CD8-positive, alpha-beta memory T cell (primary cell): Measurements from ENCODE around the gene FBXL19. TPM values are rescaled to one million over a fixed set of nuclear protein-coding genes. Genes with fewer than 3 reads are reported as not detected.

ENCODE experiments used
- CTCF ChIA-PET: fragments of 350-600 bp; sonication (Branson Sonifier 250); formaldehyde crosslinking; loops from one replicate; lab custom pipeline; 2021; ENCODE audit warnings: antibody characterized with exemption; lab: Charles Lee
- POLR2A ChIA-PET: fragments of 350-600 bp; sonication (Branson Sonifier 250); formaldehyde crosslinking; loops from one replicate; lab custom pipeline; 2021; ENCODE audit warnings: antibody characterized with exemption; lab: Charles Lee
- DNase-seq, 5 donors: peaks; one replicate each; pipeline versions ENCODE4 v3.0.0 to v3.0.0-alpha.2; 2020 to 2022; ENCODE audit warnings: mixed read lengths in 1 of 5
- H3K27ac ChIP-seq: one replicate; pipeline ENCODE4 v1.7.0; 2013; ENCODE audit warnings: low read depth, mild to moderate bottlenecking, low read length, moderate library complexity
- H3K27me3 ChIP-seq: 2 replicates; pipeline ENCODE4 v1.7.0; 2013; ENCODE audit warnings: low read length, mild to moderate bottlenecking; ENCODE audit not compliant: insufficient read depth, poor library complexity, severe bottlenecking
- H3K36me3 ChIP-seq: 2 replicates; pipeline ENCODE4 v1.7.0; 2013; ENCODE audit warnings: mild to moderate bottlenecking, low read length, moderate library complexity; ENCODE audit not compliant: insufficient read depth
- H3K4me1 ChIP-seq: 2 replicates; pipeline ENCODE4 v1.7.0; 2013; ENCODE audit warnings: mild to moderate bottlenecking, low read length, moderate library complexity; ENCODE audit not compliant: insufficient read depth
- H3K4me3 ChIP-seq: 2 replicates; pipeline ENCODE4 v1.7.0; 2013; ENCODE audit warnings: mild to moderate bottlenecking, low read length
- H3K9me3 ChIP-seq: 2 replicates; pipeline ENCODE4 v1.7.0; 2013; ENCODE audit warnings: mild to moderate bottlenecking, low read length
- H3K27ac Mint-ChIP-seq, 8 donors: one replicate each; pipeline ENCODE4 v1.8.0; 2020 to 2021; ENCODE audit warnings: mixed read lengths in 8 of 8, mild to moderate bottlenecking in 6 of 8, inconsistent platforms in 3 of 8, moderate library complexity in 3 of 8
- H3K27me3 Mint-ChIP-seq, 2 donors: one replicate each; pipeline ENCODE4 v1.8.0; 2020 to 2021; ENCODE audit warnings: mixed read lengths in 2 of 2, mild to moderate bottlenecking in 1 of 2, moderate library complexity in 1 of 2
- H3K36me3 Mint-ChIP-seq, 3 donors: one replicate each; pipeline ENCODE4 v1.8.0; 2020 to 2021; ENCODE audit warnings: mixed read lengths in 3 of 3, inconsistent platforms in 1 of 3, mild to moderate bottlenecking in 1 of 3
- H3K4me1 Mint-ChIP-seq, 3 donors: one replicate each; pipeline ENCODE4 v1.8.0; 2020 to 2021; ENCODE audit warnings: mixed read lengths in 3 of 3, inconsistent platforms in 1 of 3, mild to moderate bottlenecking in 1 of 3
- H3K4me3 Mint-ChIP-seq, 7 donors: one replicate each; pipeline ENCODE4 v1.8.0; 2020 to 2021; ENCODE audit warnings: mixed read lengths in 7 of 7, mild to moderate bottlenecking in 6 of 7, moderate library complexity in 4 of 7, inconsistent platforms in 2 of 7
- H3K9me3 Mint-ChIP-seq, 5 donors: one replicate each; pipeline ENCODE4 v1.8.0; 2020 to 2022; ENCODE audit warnings: mixed read lengths in 5 of 5, mild to moderate bottlenecking in 3 of 5, moderate library complexity in 2 of 5, inconsistent platforms in 1 of 5
- polyA plus RNA-seq: library from polyadenylated mRNA; unstranded; fragments of 300-500 nt; fragmentation: Illumina TruSeq; gene quantifications from one replicate; pipeline ENCODE4 v1.2.3, GENCODE V29; 2021
- total RNA-seq, 2 experiments: library from RNA; stranded (reverse); gene quantifications; one replicate each; pipeline ENCODE4 v1.2.3, GENCODE V29; 2021

Gene FBXL19
- total and polyA plus RNA-seq, 3 experiments from 2014 or later, result 0.25 to 29.2 (median 28.7) TPM

DNA sequence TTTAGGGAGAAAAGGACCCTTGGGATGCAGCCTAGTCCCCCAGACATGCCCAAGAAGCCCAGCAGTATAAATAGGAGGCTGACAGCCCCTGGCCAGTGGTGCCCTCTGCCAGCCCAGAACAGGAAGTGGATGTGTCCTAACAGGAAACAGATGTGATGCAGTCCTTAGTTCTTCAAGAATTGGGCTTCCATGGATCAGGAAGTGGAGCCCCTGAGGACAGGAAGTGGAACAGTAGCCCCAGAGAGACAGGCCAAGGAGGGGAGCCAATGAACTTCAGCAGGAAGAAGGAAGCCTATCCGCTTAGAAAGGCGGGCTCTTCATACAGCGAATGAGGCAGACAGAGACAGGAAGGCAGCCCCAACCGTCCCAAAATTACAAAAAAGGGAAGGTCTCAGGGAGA, 19.8 kb upstream of the FBXL19 start:
- Histone ChIP-seq H3K4me1 (peaks cover 45% of the 10 kb centered on the region), H3K27ac (no peak overlapping the region), H3K4me3 (no peak overlapping the region), H3K9me3 (no peaks in the 10 kb centered on the region), H3K27me3 (no peaks in the 10 kb centered on the region), H3K36me3 (no peaks in the 10 kb centered on the region)
- no peak for DNase-seq
- Mint-ChIP-seq H3K4me3 (peak overlapping the region in 5 of 7 donors; percentile 1 to 98 (median 38)), H3K27me3 (no peaks in the 10 kb centered on the region), H3K27ac (peak overlapping the region; percentile 34 to 99 (median 75)), H3K36me3 (peaks cover 0 to 4% (median 4%) of the 10 kb centered on the region in 3 donors), H3K4me1 (peaks cover 37 to 48% (median 37%) of the 10 kb centered on the region in 3 donors), H3K9me3 (peaks cover 0 to 3% (median 0%) of the 10 kb centered on the region in 5 donors)
- ChIA-PET POLR2A (interaction anchor here (0.5 kb wide), 1 partner anchor 22 kb away, joined by 3 read pairs; no protein-coding TSS in a partner anchor), CTCF (interaction anchor here (3.7 to 5.9 kb wide), 2 partner anchors 12 to 59 kb away, joined by 33 to 88 read pairs; partner anchors contain the start of gene BCL7C)

DNA sequence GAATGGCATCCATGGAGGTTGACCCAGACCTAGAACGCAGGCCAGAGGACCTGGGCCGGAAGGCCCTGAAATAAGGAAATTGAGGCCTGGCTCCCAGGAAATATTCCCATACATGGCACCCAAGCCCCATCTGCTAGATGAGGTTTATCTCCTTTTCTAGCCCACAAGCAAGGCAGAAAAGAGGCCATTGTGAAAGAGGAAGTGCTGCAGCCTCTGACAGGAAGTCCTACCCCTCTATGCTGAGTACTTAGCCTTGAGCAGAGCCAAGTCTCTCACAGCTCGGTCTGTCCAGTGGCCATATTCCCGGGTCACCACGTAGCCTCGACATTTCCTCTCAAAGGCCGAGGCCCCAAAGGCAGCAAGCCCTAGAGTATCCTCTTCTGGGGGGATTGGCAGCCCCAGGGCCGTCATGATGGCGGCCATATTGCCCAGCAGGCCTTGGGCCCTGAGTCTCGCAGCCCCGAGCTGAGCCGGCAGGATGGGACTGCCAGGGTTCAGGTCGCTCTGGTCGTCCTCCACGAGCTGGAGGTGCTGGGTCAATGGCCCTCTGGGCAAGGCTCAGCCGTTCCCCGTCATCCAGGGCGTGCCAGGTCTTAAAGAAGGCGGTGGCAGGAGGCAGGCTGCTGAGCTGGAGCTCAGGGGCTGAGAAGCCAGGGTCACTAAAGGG, 19.1 kb upstream of the FBXL19 start:
- POLR2A ChIA-PET, result interaction anchor here (0.6 kb wide), 1 partner anchor 767 kb away, joined by 3 read pairs; no protein-coding TSS in a partner anchor

DNA sequence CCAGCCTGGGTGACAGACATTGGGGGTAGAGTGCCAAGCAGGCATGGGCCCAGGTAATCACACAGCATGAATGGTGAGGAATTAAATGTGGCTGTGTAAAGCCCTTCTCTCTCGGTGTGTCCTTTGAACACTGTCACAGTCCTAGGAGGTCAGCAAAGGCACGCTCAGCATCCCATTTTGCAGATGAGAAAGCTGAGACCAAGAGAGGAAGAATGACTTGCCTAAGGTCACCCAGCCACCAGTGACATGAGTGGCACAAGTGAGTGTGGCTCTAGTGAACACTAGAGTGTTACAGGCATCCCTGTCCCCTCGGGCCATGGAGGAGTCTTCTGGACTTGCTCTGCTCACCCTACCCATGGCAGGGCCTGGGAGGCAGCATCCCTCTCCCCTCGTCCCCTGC, 16.3 kb upstream of the FBXL19 start:
- no peaks in the 10 kb centered on the region for H3K27me3 Mint-ChIP-seq
- peaks cover 0 to 3% (median 0%) of the 10 kb centered on the region in 5 donors for H3K9me3 Mint-ChIP-seq
- H3K4me1 Mint-ChIP-seq, result peaks cover 27 to 39% (median 28%) of the 10 kb centered on the region in 3 donors
- H3K36me3 Mint-ChIP-seq, result peaks cover 0 to 4% (median 4%) of the 10 kb centered on the region in 3 donors
- Histone ChIP-seq H3K27me3 (no peaks in the 10 kb centered on the region), H3K4me3 (no peak overlapping the region), H3K27ac (no peak overlapping the region), H3K4me1 (peaks cover 34% of the 10 kb centered on the region), H3K36me3 (no peaks in the 10 kb centered on the region), H3K9me3 (no peaks in the 10 kb centered on the region)
- CTCF ChIA-PET, result interaction anchor here (1.0 kb wide), 1 partner anchor 32 kb away, joined by 3 read pairs; no protein-coding TSS in a partner anchor
- H3K27ac Mint-ChIP-seq, result peak overlapping the region in 1 of 8 donors; percentile 57
- DNase-seq, result no peak
- POLR2A ChIA-PET, result no interaction called here
- no peak overlapping the region for H3K4me3 Mint-ChIP-seq

More for the DNA sequence above, 19.1 kb upstream of the FBXL19 start:
- Mint-ChIP-seq H3K27ac (peak overlapping the region in 2 of 8 donors; percentile 34 to 98), H3K9me3 (peaks cover 0 to 3% (median 0%) of the 10 kb centered on the region in 5 donors), H3K4me1 (peaks cover 37 to 48% (median 37%) of the 10 kb centered on the region in 3 donors), H3K4me3 (peak overlapping the region in 3 of 7 donors; percentile 15 to 50 (median 44)), H3K36me3 (peaks cover 0 to 4% (median 4%) of the 10 kb centered on the region in 3 donors), H3K27me3 (no peaks in the 10 kb centered on the region)
- DNase-seq, result no peak
- Histone ChIP-seq H3K27me3 (no peaks in the 10 kb centered on the region), H3K4me1 (peaks cover 45% of the 10 kb centered on the region), H3K9me3 (no peaks in the 10 kb centered on the region), H3K36me3 (no peaks in the 10 kb centered on the region), H3K27ac (no peak overlapping the region), H3K4me3 (no peak overlapping the region)
- CTCF ChIA-PET, result interaction anchor here (5.9 kb wide), 1 partner anchor 59 kb away, joined by 88 read pairs; no protein-coding TSS in a partner anchor

DNA sequence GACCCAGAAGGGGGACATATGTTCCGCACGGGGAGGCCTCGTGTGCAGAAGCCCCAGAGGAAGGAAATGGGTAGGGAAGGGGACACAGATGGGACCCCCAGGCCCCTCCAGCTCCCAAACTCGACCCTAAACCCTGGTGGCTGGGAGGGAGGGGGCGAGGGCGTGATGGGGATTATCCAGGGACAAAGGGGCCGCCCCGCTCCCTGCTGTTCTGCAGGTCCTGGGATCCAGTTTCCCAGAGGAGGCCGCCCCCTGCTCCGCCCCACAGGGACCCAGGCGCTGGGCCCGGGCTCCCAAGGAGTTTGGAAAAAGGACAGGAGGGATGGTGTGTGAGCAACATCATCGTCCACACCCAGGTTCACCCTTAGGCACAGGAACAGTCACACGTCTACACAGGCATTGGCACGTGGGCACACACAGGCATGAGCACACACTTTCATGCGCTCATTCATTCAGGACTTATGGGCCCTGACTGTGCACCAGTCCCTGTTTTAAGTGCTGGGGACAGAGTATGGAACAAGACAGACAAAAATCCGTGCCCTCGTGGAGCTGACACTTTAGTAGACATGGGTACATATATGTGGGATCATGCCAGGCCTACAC, 12.8 kb upstream of the FBXL19 start:
- H3K4me1 ChIP-seq, result peaks cover 11% of the 10 kb centered on the region
- DNase-seq, result no peak
- ChIA-PET POLR2A (no interaction called here), CTCF (no interaction called here)
- no peaks in the 10 kb centered on the region for H3K27me3 ChIP-seq
- no peaks in the 10 kb centered on the region for H3K27me3 Mint-ChIP-seq
- H3K9me3 Mint-ChIP-seq, result no peaks in the 10 kb centered on the region
- H3K4me1 Mint-ChIP-seq, result peaks cover 9 to 17% (median 10%) of the 10 kb centered on the region in 3 donors
- H3K4me3 ChIP-seq, result no peak overlapping the region
- no peaks in the 10 kb centered on the region for H3K36me3 ChIP-seq
- no peak overlapping the region for H3K4me3 Mint-ChIP-seq
- H3K27ac ChIP-seq, result no peak overlapping the region
- H3K36me3 Mint-ChIP-seq, result no peaks in the 10 kb centered on the region
- no peak overlapping the region for H3K27ac Mint-ChIP-seq
- no peaks in the 10 kb centered on the region for H3K9me3 ChIP-seq

DNA sequence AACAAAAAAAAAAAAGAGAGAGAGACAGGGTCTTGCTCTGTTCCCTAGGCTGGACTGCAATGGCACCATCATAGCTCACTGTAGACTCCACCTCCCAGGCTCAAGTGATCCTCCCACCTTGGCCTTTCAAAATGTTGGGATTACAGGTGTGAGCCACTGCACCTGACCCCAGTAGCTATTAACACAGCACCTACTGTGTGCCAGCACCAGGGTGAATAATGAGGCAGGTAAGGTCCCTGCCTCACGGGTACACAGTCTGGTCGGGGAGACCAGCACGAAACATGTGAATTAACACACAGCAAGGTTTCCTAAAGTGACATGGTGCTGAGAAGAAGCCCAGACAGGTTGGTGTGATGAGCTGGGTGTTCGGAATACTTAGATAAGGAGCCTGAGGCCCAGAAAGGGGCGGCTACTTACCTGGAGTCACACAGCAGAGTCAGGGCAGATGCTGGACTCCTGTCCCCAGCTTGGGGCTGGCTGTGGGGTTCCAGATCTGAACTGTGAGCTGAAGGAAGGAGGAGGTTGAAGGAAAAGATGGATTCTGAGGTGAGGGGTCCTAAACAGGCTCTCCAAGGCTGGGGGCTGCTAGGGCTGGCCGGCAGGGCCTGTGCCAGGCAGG, 10.5 kb upstream of the FBXL19 start:
- Histone ChIP-seq H3K4me3 (no peak overlapping the region), H3K27ac (no peak overlapping the region), H3K36me3 (no peaks in the 10 kb centered on the region), H3K27me3 (no peaks in the 10 kb centered on the region), H3K9me3 (no peaks in the 10 kb centered on the region), H3K4me1 (peaks cover 3% of the 10 kb centered on the region)
- ChIA-PET POLR2A (no interaction called here), CTCF (interaction anchor here (1.3 to 1.6 kb wide), 2 partner anchors 12 to 68 kb away, joined by 6 to 8 read pairs; no protein-coding TSS in a partner anchor)
- H3K27ac Mint-ChIP-seq, result no peak overlapping the region
- no peaks in the 10 kb centered on the region for H3K36me3 Mint-ChIP-seq
- no peaks in the 10 kb centered on the region for H3K9me3 Mint-ChIP-seq
- H3K4me3 Mint-ChIP-seq, result no peak overlapping the region
- no peak for DNase-seq
- H3K27me3 Mint-ChIP-seq, result no peaks in the 10 kb centered on the region
- H3K4me1 Mint-ChIP-seq, result peaks cover 1 to 2% (median 1%) of the 10 kb centered on the region in 3 donors

DNA sequence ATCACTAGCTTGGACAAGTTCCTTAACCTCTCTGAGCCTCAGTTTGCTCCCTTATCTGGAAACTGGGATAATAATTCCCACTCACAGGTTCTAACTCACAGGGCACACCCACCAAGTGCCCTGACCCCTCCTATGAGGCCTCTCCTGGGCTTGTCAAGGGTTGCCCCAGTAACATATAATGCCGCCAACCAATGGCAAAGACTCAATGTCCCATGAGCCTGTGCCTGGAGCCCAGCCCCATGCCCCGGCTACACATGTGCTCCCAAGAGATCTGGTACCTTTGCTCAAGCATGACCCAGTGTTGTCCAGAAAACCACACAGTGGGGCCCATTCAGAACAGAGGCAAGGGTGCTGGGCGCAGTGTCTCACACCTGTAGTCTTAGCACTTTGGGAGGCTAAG, 8.5 kb upstream of the FBXL19 start:
- Histone ChIP-seq H3K27me3 (no peaks in the 10 kb centered on the region), H3K4me3 (no peak overlapping the region), H3K27ac (no peak overlapping the region), H3K4me1 (no peaks in the 10 kb centered on the region), H3K9me3 (no peaks in the 10 kb centered on the region), H3K36me3 (no peaks in the 10 kb centered on the region)
- Mint-ChIP-seq H3K4me1 (no peaks in the 10 kb centered on the region), H3K9me3 (no peaks in the 10 kb centered on the region), H3K4me3 (no peak overlapping the region), H3K36me3 (no peaks in the 10 kb centered on the region), H3K27me3 (no peaks in the 10 kb centered on the region), H3K27ac (no peak overlapping the region)
- POLR2A ChIA-PET, result no interaction called here
- CTCF ChIA-PET, result interaction anchor here (1.0 to 1.4 kb wide), 2 partner anchors 40 to 70 kb away, joined by 3 to 4 read pairs; no protein-coding TSS in a partner anchor
- DNase-seq, result no peak

DNA sequence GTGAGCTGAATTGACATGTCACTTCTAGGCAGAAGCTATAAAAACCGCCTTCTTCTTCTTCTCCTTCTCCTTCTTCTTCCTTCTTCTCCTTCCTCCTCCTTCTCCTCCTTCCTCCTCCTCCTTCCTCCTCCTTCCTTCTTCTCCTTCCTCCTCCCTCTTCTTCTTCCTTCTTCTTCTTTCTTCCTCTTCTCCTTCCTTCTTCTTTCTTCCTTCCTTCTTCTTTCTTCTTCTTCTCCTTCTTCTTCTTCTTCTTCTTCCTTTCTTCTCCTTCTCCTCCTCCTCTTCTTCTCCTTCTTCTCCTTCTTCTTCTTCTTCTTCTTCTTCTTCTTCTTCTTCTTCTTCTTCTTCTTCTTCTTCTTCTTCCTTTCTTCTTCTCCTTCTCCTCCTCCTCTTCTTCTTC, 4.8 kb upstream of the FBXL19 start:
- no peak overlapping the region for H3K4me3 Mint-ChIP-seq
- POLR2A ChIA-PET, result no interaction called here
- H3K27me3 Mint-ChIP-seq, result no peaks in the 10 kb centered on the region
- no peak overlapping the region for H3K27ac Mint-ChIP-seq
- no peak overlapping the region for H3K4me3 ChIP-seq
- no peaks in the 10 kb centered on the region for H3K9me3 Mint-ChIP-seq
- H3K4me1 ChIP-seq, result no peaks in the 10 kb centered on the region
- H3K4me1 Mint-ChIP-seq, result peaks cover 4 to 10% (median 9%) of the 10 kb centered on the region in 3 donors
- H3K36me3 ChIP-seq, result no peaks in the 10 kb centered on the region
- H3K36me3 Mint-ChIP-seq, result peaks cover 0 to 14% (median 0%) of the 10 kb centered on the region in 3 donors
- no peaks in the 10 kb centered on the region for H3K27me3 ChIP-seq
- H3K9me3 ChIP-seq, result no peaks in the 10 kb centered on the region
- no peak for DNase-seq
- CTCF ChIA-PET, result interaction anchor here (0.6 to 5.6 kb wide), 3 partner anchors 44 to 246 kb away, joined by 3 to 60 read pairs (median 3); no protein-coding TSS in a partner anchor
- H3K27ac ChIP-seq, result no peak overlapping the region
